ENCODE data around the gene ESD.

DNA sequence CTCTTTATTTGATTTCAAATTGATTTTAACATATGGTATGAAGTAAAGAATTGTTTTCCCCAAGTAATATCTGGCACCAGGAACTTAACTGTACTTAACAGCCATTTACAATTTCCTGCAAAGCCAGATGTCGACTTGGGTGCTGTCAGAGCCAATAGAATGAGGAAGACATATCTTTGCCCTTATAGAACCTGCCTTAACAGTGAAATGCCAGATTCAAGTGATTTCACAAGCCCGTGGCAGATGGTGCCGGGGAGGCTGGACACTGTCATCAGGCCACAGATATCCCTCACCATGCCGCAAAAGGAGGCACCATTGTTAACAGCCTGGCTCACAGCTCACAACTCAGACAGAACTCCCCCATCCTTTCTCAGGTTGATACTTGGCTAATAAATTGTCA lies 48.7 kb downstream of the ESD start:
- TF ChIP-seq EGR1 (IDR thresholded peaks at IDR 0.05) (no peak), TAF1 (IDR thresholded peaks at IDR 0.05; ENCODE audit: low read depth) (no peak), TEAD4 (IDR thresholded peaks at IDR 0.05) (no peak), YY1 (IDR thresholded peaks at IDR 0.05; ENCODE audit: low read depth) (no peak), TCF12 (IDR thresholded peaks at IDR 0.05; ENCODE audit: low read depth) (no peak), CREB1 (IDR thresholded peaks at IDR 0.05; ENCODE audit: low read depth) (no peak), CEBPB (IDR thresholded peaks at IDR 0.05) (no peak), EP300 (IDR thresholded peaks at IDR 0.05; ENCODE audit: borderline replicate concordance) (no peak), FOXM1 (IDR thresholded peaks at IDR 0.05; ENCODE audit: borderline replicate concordance, low read depth) (no peak)
- TF ChIP-seq, protein P1, sequence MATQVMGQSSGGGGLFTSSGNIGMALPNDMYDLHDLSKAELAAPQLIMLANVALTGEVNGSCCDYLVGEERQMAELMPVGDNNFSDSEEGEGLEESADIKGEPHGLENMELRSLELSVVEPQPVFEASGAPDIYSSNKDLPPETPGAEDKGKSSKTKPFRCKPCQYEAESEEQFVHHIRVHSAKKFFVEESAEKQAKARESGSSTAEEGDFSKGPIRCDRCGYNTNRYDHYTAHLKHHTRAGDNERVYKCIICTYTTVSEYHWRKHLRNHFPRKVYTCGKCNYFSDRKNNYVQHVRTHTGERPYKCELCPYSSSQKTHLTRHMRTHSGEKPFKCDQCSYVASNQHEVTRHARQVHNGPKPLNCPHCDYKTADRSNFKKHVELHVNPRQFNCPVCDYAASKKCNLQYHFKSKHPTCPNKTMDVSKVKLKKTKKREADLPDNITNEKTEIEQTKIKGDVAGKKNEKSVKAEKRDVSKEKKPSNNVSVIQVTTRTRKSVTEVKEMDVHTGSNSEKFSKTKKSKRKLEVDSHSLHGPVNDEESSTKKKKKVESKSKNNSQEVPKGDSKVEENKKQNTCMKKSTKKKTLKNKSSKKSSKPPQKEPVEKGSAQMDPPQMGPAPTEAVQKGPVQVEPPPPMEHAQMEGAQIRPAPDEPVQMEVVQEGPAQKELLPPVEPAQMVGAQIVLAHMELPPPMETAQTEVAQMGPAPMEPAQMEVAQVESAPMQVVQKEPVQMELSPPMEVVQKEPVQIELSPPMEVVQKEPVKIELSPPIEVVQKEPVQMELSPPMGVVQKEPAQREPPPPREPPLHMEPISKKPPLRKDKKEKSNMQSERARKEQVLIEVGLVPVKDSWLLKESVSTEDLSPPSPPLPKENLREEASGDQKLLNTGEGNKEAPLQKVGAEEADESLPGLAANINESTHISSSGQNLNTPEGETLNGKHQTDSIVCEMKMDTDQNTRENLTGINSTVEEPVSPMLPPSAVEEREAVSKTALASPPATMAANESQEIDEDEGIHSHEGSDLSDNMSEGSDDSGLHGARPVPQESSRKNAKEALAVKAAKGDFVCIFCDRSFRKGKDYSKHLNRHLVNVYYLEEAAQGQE (IDR thresholded peaks at IDR 0.05; ENCODE audit: low read depth): no peak

All from Ishikawa (cell line).